OCI-LY3 (cell line): ENCODE data around the gene WDR20.

ENCODE experiments used
- H2AFZ ChIP-seq: fragments of 200-600, 300-600 bp; shearing (Covaris generic); 2 replicates; pipeline ENCODE4 v1.6.0; 2014; ENCODE audit warnings: antibody characterized with exemption, low read depth, low read length
- H3K27ac ChIP-seq: fragments of 200-600, 300-600 bp; sonication (generic); 2 replicates; pipeline ENCODE4 v1.5.1; 2014; ENCODE audit warnings: mild to moderate bottlenecking, low read length, moderate library complexity, mixed read lengths
- H3K27me3 ChIP-seq: fragments of 200-600, 300-600 bp; sonication (generic); 2 replicates; pipeline ENCODE4 v1.6.1; 2014; ENCODE audit warnings: low read depth, low read length, mixed read lengths
- H3K36me3 ChIP-seq: fragments of 200-600, 300-600 bp; sonication (generic); replicated peaks from 2 replicates; pipeline ENCODE3; 2014; ENCODE audit warnings: low read depth, low read length, mixed read lengths
- H3K4me1 ChIP-seq: fragments of 300-600, 200-600 bp; sonication (generic); 2 replicates; pipeline ENCODE4 v1.6.1; 2014; ENCODE audit warnings: low read length, mixed read lengths
- H3K4me2 ChIP-seq: fragments of 200-600, 300-600 bp; sonication (generic); 2 replicates; pipeline ENCODE4 v1.6.1; 2014; ENCODE audit warnings: low read length, mixed read lengths
- H3K4me3 ChIP-seq: fragments of 300-600, 200-600 bp; sonication (generic); 2 replicates; pipeline ENCODE4 v1.5.1; 2014; ENCODE audit warnings: antibody characterized with exemption, mild to moderate bottlenecking, low read length, moderate library complexity
- H3K79me2 ChIP-seq: fragments of 300-600, 200-600 bp; shearing (Covaris generic); 2 replicates; pipeline ENCODE4 v1.6.1; 2014; ENCODE audit warnings: mild to moderate bottlenecking, low read length, mixed read lengths
- H3K9ac ChIP-seq: fragments of 300-600, 200-600 bp; shearing (Covaris generic); 2 replicates; pipeline ENCODE4 v1.6.0; 2014; ENCODE audit warnings: mild to moderate bottlenecking, low read length, moderate library complexity
- H3K9me3 ChIP-seq: fragments of 200-600, 300-600 bp; shearing (Covaris generic); 2 replicates; pipeline ENCODE4 v1.6.1; 2014; ENCODE audit warnings: low read length, mixed read lengths; ENCODE audit not compliant: insufficient read depth
- H4K20me1 ChIP-seq: fragments of 200-600, 300-600 bp; sonication (generic); 2 replicates; pipeline ENCODE4 v1.6.1; 2016; ENCODE audit warnings: low read length, mixed read lengths; ENCODE audit not compliant: insufficient read depth
- CTCF ChIP-seq: fragments of 200-600, 300-600 bp; sonication (generic); IDR thresholded peaks from 2 replicates; pipeline ENCODE4 v1.5.1; 2014; ENCODE audit warnings: antibody characterized with exemption, low read length, low read depth
- EZH2phosphoT487 ChIP-seq: fragments of 200-600 bp; shearing (Covaris generic); IDR thresholded peaks from 2 replicates; pipeline ENCODE4 v1.6.1; 2018; ENCODE audit warnings: antibody characterized with exemption, mixed run types, low read depth

Gene WDR20

GRCh38 chr14:102095231-102095870 lies 44.3 kb upstream of the WDR20 start:
- Histone ChIP-seq H3K27ac (no peak overlapping the region), H3K79me2 (no peaks in the 10 kb centered on the region), H3K36me3 (no peaks in the 10 kb centered on the region), H4K20me1 (no peaks in the 10 kb centered on the region), H3K9me3 (no peaks in the 10 kb centered on the region), H2AFZ (no peak overlapping the region), H3K4me1 (peaks cover 20% of the 10 kb centered on the region), H3K9ac (no peak overlapping the region), H3K4me2 (peak overlapping the region; percentile 58), H3K4me3 (no peak overlapping the region), H3K27me3 (no peaks in the 10 kb centered on the region)
- no peak for TF ChIP-seq EZH2phosphoT487
- TF ChIP-seq CTCF, result no peak

GRCh38 chr14:102095871-102096568 lies 43.7 kb upstream of the WDR20 start:
- Histone ChIP-seq H2AFZ (peak overlapping the region; percentile 61), H3K27me3 (no peaks in the 10 kb centered on the region), H3K4me2 (peak overlapping the region; percentile 58), H3K9me3 (no peaks in the 10 kb centered on the region), H4K20me1 (no peaks in the 10 kb centered on the region), H3K27ac (no peak overlapping the region), H3K36me3 (no peaks in the 10 kb centered on the region), H3K79me2 (no peaks in the 10 kb centered on the region), H3K9ac (no peak overlapping the region), H3K4me3 (0 out of 2 replicates have a peak overlapping the region, but pooled peaks have one; percentile 23), H3K4me1 (peaks cover 20% of the 10 kb centered on the region)
- TF ChIP-seq CTCF (no peak), EZH2phosphoT487 (no peak)

- Histone ChIP-seq H3K4me2 (peak overlapping the region; percentile 58), H3K36me3 (no peaks in the 10 kb centered on the region), H3K4me1 (peaks cover 20% of the 10 kb centered on the region), H3K9me3 (no peaks in the 10 kb centered on the region), H3K9ac (no peak overlapping the region), H3K79me2 (no peaks in the 10 kb centered on the region), H3K27me3 (no peaks in the 10 kb centered on the region), H3K27ac (no peak overlapping the region), H3K4me3 (0 out of 2 replicates have a peak overlapping the region, but pooled peaks have one; percentile 23), H2AFZ (peak overlapping the region; percentile 61), H4K20me1 (no peaks in the 10 kb centered on the region)
- TF ChIP-seq CTCF (peak; percentile 93), EZH2phosphoT487 (no peak)
Measured at GRCh38 chr14:102096569-102097188, 43.0 kb upstream of the WDR20 start.

GRCh38 chr14:102097441-102098135 lies 42.1 kb upstream of the WDR20 start:
- Histone ChIP-seq H2AFZ (no peak overlapping the region), H4K20me1 (no peaks in the 10 kb centered on the region), H3K4me1 (peaks cover 22% of the 10 kb centered on the region), H3K79me2 (no peaks in the 10 kb centered on the region), H3K27me3 (no peaks in the 10 kb centered on the region), H3K36me3 (no peaks in the 10 kb centered on the region), H3K27ac (no peak overlapping the region), H3K4me3 (no peak overlapping the region), H3K9ac (no peak overlapping the region), H3K9me3 (no peaks in the 10 kb centered on the region), H3K4me2 (no peak overlapping the region)
- TF ChIP-seq EZH2phosphoT487 (no peak), CTCF (no peak)
